Stimulated activated CD4-positive, alpha-beta T cell treated with anti-CD3 and anti-CD28 coated beads, Interleukin-1b, Interleukin-23, amount 100 ng/mL, for 48 hours (primary cell): ENCODE data around the gene ATXN1.
"Not testable (repeated sequence)": the region's sequence is repeated elsewhere in the genome, so short reads cannot be mapped to it uniquely, and the experiment has no call there.

Source experiments
- DNase-seq: peaks from one replicate; pipeline ENCODE4 v3.0.0-alpha.2; 2020

The ATXN1 gene

GRCh38 chr6:16555550-16555949, 205.7 kb downstream of the ATXN1 start:
- DNase-seq: no peak

GRCh38 chr6:16553531-16553930, 207.7 kb downstream of the ATXN1 start:
- no peak for DNase-seq

DNA sequence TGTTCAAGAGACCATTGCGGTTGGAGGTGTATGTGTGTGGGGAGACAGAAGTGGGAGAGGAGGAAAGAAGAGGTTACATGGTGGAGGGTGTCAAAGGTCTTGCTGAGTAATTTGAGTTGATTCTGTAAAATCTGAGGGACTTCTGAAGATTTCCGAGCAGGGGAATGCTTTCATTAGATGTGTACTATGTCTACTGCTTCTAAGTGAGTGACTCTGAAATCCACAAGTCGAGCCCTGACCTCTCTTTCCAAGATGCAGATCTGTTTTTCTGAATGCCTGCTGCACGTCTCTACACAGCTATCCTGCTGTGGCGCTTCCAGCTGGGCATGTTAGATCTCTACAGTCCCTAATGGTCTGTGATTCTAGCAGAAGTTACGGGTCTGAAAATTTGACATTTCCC, 209.8 kb downstream of the ATXN1 start:
- DNase-seq: no peak

- DNase-seq: no peak
Measured at GRCh38 chr6:16548121-16548520, 213.1 kb downstream of the ATXN1 start.

DNA sequence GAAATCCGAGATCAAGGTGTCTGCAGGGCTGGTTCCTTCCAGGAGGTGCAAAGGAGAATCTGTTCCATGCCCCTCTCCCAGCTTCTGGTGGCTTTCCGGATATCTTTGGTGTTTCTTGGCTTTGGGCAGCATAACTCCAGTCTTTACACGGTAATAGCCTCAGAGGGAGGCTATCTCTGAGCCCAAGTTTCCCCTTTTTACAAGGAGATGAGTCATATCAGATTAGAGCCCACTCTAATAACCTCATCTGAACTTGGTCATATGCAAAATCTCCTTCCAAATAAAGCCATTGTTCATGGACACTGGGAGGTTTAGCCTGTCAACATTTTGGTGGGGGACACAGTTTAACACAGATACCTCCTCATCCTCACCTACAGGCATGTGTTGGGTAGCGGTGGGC, 213.7 kb downstream of the ATXN1 start:
- no peak for DNase-seq

DNA sequence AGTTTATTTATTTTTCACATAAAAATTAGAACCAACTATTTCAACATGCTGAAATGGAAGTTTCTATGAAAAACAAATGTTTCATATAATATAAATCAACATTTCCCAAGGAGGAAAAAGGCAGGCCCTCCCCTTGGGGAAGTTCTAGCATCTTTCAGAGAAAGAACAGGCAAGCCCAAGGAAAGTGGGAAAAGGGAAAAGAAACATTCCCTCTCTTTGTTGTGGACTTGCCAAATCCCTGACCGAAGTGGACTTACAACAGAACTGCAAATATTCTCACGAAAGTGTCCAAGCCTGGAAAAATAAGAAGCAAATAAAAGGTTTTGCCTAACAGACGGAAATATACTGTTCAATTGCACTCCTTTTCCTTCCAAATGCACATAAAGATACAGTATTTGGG, 214.4 kb downstream of the ATXN1 start:
- no peak for DNase-seq

DNA sequence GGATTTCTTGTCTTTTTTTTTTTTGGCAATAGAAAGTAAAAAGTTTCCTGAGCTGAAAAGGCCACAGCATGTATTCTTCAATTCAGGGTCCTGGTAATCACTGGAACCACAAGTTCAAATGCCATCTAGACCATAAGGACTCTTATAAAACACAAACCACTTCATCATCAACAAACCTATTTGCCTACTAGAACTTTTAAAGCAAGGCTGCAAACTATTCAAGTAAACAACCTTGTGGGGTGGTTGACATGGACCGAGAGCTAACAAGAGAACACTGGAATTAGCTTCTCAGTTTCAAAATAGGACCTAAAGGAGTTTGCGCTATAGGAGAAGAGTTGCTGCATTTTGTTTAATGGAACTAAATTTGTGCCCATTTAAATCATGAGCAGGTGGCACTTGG, 215.9 kb downstream of the ATXN1 start:
- no peak for DNase-seq

DNA sequence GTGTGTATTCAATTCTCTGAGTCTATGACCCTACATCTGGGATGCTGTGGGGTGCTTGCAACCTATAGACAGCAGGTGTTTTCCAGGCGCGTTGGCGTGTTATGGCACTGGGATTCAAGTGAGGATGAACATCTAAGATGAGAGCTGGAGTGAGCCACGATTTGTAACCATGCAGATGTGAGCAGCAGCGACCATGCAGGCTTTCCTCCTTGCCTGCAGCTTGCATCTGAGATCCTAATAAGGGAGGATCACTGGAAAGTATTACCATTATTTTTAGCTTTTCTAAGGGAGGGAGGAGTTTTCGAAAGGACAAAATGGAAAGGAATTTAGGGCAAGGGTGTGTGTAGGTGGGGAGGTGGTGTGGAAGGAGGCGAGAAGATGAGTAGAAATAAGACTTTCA, 216.7 kb downstream of the ATXN1 start:
- no peak for DNase-seq

GRCh38 chr6:16544006-16544405, 217.3 kb downstream of the ATXN1 start:
- DNase-seq: no peak

DNA sequence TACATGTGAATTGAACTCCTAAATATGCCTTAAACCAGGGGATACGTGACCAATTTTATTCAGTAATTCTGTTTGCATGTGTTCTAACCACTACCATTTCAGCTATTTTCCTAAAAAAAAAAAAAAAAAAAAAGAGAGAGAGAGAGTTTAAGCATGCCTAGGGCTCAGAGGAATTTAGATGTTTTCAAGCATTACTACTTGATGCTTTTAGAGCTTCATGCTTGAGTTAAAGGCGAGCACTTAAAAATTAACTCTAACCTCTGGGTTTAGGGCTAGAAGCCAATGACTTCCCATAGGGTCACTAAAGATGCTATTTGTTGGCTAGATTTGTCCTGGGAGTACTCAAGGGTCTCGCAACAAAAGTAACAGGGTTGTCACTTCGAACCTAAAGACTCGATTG, 217.7 kb downstream of the ATXN1 start:
- no peak for DNase-seq

- no peak for DNase-seq
Measured at GRCh38 chr6:16542070-16542469, 219.2 kb downstream of the ATXN1 start.

DNA sequence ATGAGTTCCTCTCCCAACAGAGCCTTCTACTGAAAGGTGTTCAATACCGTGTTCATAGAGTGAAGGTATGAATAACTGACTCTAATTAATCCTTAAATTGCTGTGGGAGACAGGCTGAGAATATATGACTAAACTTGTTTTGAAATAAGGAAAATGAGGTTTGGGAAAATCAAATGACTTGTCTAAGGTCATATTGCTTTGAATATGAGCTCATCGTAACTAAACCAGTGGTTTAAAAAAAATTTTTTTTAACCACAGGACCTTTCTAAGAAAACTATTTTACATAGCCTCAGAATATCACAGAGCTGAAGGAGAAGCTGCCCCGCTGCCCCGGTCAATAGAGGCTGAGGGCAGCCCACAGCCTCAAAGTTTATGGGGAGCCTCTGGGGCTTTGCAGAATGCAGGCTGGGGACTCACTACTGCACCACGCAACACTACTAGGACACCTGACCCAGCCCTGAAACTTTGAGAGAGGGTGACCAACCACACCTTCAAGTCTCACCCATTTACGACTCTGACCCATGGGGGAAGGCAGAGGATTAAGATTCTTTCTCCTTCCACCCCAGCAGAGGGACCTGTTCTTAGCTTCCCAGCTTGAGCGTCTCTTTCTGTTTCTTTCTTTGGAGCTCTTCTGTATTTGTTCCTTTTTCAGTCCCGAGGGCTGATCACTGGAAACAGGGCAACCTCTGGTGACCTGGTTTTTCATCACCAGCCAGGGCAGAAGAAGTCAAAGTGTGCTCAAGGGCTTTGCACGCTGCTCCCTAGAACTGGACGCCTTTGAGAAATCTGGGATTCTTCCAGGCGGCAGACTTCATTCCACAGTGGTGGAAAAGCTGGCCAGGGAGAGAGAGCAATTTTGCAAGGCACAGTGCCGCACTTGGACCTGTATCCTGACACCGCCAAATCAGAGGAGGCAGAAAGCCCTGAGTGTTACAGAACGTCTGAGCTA, 220.2 kb downstream of the ATXN1 start:
- no peak for DNase-seq

DNA sequence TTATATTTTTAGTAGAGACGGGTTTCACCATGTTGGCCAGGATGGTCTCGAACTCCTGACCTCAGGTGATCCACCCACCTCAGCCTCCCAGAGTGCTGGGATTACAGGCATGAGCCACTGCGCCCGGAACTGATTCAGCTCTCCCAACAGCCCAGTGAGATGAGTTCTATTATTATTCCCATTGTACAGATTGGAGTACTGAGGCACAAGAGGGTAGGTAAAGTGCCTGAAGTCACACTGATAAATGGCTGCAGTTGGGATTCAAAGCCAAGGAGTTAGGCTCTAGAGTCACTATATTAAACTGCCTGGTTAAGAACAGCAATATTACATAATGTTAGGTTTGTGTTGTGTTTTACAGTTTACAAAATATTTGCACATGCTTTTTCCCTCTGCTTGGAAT, 220.9 kb downstream of the ATXN1 start:
- DNase-seq: not testable (repeated sequence)

DNA sequence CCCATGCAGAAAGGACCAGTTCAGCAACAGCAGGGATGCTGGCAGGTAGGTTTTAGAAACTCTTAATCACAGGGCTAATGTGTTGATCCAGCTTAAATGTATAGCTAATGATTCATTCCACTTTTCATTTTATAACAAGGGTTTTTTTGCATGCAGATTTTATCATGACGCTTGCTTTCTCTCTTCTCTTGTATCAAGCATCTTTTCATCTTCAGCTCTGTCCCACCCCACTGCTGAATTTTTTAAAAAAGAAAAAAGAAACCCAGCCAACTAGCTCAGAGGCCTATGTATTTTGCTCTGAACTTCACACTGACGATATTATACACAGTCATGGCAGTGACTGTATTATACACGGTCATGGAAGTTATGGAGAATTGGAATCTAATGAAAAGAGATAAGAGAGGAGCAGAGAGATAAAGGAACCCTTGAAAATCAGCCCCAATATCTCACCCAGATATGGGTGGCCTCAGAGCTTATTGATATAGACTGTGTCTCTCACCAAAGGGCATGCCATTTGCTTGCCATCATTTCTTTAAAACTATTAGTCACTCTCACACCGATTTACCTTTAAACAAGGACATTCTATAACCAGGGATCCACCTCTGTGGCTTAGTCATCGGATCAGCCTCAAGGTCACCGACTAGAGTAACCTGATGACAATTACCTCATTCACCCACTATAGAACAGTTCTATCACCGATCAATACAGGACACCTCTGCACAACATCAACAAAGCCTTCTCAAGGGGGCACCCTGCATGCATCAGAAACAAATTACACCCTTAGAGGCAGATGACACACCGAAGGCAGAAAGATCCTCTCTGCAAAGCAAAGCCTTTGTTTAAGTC, 222.0 kb downstream of the ATXN1 start:
- no peak for DNase-seq

DNA sequence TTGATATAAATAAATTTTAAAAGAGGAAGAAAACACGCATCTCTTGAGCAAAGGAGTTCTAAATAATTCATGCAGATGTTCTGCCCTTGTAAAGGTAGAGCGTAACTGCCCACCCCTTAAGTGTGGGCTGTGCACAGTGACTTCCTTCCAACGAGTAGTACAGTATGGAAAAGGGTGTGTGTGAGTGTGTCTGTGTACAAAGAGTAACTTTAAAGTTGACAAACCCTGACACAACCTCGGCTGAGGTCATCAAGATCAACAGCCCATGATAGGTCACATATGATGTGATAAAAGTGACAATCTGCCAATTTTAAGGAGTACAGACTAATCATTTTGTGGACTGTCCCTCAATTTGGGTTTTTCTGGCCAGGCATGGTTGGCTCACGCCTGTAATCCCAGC, 225.7 kb downstream of the ATXN1 start:
- DNase-seq: no peak

- DNase-seq: no peak
Measured at GRCh38 chr6:16533721-16534136, 227.5 kb downstream of the ATXN1 start.

GRCh38 chr6:16533210-16533609, 228.1 kb downstream of the ATXN1 start:
- DNase-seq: no peak

- no peak for DNase-seq
Measured at GRCh38 chr6:16527691-16528090, 233.6 kb downstream of the ATXN1 start.

GRCh38 chr6:16524380-16524707, 236.9 kb downstream of the ATXN1 start:
- DNase-seq: peak; percentile 39

GRCh38 chr6:16523606-16524379, 237.5 kb downstream of the ATXN1 start:
- DNase-seq: no peak

DNA sequence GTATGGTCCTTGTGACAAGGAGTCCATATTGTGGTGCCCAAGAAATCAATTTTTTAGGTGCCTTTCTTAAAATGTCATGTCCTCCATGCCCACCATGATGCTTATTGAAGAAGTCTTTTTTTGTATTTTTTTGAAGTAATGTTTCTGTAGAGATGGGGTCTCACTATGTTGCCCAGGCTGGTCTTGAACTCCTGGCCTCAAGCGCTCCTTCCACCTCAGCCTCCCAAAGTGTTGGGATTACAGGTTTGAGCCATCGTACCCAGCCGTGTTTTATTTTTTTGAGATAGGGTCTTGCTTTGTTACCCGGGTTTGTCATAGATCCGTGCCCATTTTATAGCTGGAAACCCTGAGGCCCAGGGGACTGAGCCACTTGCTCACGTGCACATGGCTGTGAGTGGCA, 238.3 kb downstream of the ATXN1 start:
- DNase-seq: no peak

DNA sequence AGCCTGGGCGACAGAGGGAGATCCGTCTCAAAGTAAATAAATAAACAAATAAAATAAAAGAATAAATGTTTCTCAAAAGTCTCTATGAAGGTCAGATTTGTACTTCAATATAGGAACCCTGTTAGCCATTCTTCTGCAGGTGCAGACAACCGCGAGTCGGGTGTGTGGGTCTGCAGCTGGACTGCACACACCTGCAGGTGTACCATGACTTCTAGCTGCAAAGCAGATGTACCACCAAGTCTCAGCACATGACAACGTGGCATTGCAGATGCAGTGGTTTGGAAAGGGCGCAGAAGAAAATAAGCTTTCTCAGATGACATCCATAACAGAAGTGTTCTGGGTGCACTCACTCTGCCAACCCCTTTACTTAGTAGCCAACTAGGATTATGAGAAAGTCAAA, 239.7 kb downstream of the ATXN1 start:
- DNase-seq: no peak
